Measurements from ENCODE around the gene ZNF618.

DNA sequence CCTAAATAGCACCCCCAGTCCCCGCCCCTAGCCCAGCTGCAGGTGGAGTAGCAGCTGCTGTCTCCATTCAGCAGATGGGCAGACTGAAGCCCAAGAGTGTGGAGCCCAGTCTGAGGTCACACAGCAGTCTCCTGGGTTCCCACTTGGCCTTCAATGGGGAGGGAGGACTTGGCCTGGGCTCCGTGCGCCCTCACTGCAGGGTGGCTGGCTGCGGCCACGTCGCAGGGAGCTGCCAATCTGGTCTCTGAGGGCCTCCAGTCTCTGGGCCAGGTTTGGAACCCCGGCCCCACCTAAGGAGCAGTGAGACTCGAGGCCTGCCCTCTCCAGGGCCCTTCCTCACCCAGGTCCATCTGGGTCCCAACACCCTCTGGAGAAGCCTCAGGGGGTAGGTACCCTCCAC is 215.6 kb downstream of the ZNF618 start:
- TF ChIP-seq, protein P1, sequence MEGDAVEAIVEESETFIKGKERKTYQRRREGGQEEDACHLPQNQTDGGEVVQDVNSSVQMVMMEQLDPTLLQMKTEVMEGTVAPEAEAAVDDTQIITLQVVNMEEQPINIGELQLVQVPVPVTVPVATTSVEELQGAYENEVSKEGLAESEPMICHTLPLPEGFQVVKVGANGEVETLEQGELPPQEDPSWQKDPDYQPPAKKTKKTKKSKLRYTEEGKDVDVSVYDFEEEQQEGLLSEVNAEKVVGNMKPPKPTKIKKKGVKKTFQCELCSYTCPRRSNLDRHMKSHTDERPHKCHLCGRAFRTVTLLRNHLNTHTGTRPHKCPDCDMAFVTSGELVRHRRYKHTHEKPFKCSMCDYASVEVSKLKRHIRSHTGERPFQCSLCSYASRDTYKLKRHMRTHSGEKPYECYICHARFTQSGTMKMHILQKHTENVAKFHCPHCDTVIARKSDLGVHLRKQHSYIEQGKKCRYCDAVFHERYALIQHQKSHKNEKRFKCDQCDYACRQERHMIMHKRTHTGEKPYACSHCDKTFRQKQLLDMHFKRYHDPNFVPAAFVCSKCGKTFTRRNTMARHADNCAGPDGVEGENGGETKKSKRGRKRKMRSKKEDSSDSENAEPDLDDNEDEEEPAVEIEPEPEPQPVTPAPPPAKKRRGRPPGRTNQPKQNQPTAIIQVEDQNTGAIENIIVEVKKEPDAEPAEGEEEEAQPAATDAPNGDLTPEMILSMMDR (IDR thresholded peaks at IDR 0.05; ENCODE audit: low read depth, low read length, poor library complexity, severe bottlenecking), result no peak
- TF ChIP-seq EZH2phosphoT487 (IDR thresholded peaks at IDR 0.05; ENCODE audit: borderline replicate concordance, low read length), result no peak
